GM19025 (cell line): ENCODE measurements around the gene MKS1.

Experiments
- ATAC-seq: cut with Tn5 transposase; IDR thresholded peaks from one replicate; pipeline ENCODE4 v1.9.1; 2021; ENCODE audit warnings: mild to moderate bottlenecking, low read depth, moderate library complexity; ENCODE audit not compliant: unreplicated experiment

The MKS1 gene

DNA sequence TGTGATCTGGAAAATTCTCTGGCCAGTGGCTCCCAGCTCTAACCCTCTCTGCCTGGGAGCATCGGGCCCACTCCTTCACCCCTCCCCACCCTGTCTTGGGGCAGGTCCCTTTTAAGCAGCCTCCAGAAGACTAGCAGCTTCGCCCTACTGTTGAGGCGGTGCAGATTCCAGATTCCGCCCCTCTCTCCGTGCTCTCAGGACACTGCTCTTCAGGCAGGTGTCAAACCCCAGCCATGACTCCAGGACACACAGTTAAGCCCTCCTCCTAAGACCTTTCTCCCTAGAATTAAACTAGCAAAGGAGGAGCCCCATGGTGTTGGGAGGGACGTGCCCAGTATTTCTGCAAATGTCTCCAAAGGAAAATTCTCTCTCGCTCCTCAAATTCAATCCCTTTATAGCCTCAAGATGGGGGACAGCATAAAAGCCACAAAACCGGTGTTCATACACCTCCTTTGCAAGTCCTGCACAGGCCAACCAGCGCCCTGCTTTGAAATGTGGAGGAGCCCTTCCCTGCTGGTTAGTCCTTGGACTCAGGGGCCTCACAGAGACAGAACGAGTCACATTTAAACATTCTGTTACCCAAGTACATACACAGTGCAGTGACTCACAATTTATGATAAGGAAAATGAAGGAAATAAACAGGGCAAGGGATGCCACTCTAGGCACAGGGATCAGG is 26.5 kb upstream of the MKS1 start:
- ATAC-seq = no peak

DNA sequence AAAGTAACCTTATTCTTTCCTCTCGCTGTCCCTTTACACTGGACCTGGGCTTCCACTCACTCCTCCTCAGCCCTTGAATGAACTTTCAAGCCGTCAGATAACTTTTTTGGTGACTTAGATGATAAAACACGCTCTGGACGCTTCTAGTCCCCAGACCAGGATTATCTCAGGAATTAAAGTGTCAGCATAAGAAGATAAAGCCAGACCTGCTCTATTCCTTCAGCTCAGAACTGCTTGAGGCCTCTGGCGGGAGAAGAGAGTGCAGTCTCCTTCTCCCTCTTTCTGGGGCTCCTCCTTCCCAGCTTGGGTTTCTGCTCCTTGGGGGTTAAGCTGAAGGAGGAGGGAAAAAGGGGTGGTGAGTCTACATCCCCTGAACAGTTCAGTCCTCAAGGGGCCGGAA is 25.9 kb upstream of the MKS1 start:
- no peak for ATAC-seq

DNA sequence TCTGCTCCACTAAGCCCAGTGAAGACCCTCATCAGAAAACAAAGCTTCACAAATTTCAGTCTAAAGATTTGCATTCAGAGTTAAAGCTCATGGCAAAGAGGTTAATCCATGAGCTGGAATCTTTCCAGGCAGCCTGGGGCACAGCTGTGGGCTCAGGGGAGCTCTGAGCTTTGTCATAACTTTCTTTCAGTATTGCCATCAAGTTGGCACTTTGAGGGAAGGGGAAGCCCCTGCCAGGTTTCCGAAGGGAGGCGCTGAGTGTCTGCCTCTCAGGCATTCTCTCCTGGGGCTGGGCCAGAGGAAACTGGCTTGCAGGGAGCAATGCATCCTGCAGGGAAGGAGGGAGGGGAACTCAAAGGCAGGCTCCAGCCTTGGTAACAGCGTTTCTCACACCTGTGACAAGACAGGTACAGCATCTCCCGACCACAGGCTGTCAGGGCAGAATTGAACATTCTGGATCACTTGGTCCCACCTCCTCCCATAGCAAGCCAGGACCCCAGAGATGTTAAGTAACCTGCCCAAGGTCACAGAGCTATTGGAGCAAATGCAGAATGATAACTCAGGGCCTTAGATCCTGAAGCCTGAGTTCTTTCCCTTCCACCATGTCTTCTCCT is 23.2 kb upstream of the MKS1 start:
- no peak for ATAC-seq

DNA sequence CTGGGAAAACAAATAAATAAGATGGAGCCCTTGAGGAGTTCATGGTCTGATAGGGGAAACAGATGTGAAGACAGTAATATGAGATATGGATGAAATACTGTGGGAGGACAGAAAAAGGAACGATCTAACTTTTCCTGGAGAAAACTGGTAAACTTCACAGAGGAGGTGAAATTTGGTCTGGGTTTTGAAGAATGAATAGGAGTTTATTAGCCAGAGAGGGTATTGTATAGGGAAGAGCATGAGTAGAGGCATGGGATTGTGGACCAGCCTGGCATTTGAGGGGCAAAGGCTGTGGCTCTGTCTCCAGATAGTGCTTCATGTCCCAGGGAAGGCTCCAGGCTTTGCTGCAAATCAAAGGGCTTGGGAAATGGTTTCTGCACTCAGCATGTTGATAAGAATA is 20.9 kb upstream of the MKS1 start:
- ATAC-seq = no peak

DNA sequence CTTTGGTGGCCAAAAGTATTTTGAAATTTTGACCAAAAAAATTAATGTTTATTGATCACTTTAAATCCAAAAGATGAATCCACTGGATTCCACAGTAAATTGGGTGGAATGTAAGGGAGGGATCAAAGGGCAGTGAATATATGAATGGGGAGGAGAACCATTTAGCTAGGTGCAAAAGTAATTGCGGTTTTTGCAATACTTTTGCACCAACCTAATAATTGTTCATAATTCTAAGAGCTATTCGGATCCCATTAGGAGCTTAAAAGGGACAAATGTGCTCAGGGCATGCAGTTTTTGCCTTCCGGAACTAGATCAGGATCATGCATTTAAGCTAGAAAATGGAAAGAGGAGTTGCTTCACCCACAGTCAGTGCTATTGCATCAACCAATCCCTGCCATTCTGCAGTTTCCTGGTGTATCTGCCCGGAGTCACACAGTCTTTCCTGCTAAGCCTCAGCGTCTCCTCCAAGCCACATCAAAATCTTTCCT is 19.1 kb upstream of the MKS1 start, which contains the start of gene LPO:
Gene LPO (plus strand): TSS at position 438 of the 488 bp plus-strand sequence. CDS start 4,396 bp downstream, outside the sequence.
- ATAC-seq = no peak

DNA sequence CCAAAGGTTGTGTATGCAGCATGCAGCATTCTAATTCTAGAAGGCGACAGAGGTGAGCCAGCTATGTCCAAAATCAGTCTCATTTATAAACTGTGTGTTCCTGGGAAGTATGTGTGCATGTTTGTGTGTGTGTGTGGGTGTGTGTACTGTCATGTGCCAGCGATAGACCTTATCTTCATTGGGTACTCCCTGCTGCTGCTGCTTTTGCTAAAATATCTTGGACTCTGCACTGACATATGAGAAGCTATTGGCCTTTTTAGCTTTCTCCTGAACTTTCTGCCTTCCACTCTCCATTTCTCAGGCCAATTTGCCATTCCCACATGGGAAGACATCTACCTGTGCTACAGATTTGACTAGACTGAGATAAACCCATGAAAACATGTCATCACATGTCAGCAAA is 17.3 kb upstream of the MKS1 start:
- ATAC-seq = no peak

DNA sequence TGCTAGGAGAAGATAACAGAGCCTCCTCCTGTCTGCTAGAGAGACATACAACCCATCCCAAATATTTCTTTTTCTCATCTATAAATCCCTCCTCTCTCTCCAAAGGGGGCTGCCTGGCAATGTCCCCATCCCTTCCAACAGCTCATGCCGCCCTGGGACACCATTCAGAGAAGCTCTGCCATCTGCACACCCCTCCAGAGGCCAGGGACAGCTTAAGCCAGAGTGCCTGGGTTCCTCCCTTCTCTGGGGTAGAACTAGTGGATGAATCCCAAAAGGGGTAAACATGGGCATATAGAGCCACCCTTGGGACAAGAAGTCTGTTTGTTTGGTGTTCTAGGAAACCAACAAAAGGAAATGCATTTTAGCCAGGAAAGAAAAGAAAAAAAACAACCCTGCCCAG is 16.8 kb upstream of the MKS1 start:
- ATAC-seq = no peak

DNA sequence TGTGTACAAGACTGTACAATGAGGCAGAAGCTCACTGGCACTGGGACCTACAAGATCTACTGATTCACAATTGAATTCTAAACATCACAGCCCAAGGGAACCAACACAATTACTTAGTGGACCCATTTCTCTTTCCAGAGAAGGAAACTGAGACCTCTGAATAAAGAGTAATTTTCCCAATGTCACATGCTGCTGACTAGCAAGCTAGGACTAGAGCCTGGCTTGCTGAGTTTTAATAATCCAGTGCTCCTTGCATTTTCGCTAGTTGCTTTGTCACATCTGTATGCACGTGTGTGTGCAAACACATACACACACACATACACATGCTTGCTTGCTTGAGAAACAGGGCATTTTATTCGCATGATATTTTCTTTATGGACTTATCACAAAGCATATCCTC is 15.5 kb upstream of the MKS1 start:
- ATAC-seq = no peak

DNA sequence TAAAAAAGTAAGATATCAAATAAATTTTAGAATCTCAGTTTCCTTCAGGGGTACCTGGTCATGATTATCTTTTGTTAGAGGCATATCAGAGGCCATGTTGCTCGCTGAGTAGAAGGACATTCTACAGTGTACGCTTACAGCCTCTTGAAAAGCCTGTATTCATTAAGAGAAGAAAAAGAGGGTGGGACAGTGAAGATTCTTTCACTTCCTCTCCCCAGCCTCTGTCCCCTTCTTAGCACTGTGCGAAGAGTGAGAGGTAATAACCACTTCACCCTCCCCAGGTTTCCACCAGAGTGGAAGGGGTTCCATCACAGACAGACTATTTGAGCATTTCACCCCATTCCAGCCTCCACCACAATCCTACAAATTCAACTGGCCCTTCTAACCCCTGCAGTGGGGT is 14.5 kb upstream of the MKS1 start:
- ATAC-seq = no peak

DNA sequence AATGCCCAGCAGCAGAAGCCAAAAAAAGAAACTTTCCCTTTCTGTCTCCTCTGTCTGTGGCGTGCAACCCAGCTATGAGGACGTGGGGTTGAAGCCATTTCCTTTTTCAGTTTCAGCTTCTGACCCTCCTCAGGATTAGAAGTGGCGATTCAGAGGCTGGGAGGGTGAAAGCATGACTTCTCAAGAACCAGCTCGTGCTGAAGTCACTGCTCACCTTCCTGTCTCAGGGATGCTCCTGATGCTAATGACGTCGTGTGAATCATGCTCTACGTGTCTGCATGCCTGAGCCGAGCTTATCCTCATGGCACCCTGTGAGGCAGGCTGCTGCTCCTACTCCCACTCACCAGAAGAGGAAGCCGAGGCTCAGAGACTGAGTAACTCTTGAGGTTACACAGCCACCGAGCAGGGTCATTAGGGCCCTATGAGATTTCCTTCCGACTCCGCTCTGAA is 13.7 kb upstream of the MKS1 start:
- peak; percentile 79 for ATAC-seq

DNA sequence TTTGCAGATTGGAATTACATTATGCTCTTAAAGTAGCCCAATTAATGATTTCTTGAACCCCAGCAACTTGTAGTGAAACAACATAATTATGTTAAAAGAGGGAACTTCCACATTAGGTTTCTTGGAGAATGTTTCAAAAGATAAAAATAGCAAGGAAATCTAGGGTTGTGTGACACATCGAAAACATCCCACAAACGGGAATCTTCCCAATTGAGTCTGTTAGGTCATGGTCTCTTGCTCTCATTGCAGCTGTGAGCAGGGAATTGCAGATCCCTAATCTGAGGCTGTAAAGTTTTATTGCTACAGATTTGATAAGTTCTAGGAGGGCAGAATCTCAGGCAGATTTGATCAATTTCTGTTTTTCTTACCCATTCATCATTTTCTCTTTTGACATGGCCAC is 12.6 kb upstream of the MKS1 start:
- no peak for ATAC-seq

DNA sequence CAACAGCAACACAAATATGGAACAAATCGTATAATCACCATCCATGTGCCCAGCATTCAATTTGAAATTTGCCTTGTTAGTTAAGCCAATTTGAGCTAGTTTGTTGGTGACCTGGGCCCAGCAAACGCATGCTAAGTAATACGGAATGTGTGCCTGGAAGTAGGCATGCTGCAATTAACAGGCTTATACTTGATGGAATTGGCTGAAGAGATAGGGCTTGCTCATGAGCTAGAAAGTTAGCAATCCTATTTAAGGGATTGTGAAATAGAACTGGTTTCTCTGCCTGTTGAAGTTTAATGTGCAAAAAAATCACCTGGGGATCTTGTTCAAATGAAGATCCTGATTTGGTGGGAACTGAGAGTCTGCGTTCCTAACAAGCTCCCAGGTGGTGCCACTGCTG is 10.8 kb upstream of the MKS1 start:
- ATAC-seq = no peak

DNA sequence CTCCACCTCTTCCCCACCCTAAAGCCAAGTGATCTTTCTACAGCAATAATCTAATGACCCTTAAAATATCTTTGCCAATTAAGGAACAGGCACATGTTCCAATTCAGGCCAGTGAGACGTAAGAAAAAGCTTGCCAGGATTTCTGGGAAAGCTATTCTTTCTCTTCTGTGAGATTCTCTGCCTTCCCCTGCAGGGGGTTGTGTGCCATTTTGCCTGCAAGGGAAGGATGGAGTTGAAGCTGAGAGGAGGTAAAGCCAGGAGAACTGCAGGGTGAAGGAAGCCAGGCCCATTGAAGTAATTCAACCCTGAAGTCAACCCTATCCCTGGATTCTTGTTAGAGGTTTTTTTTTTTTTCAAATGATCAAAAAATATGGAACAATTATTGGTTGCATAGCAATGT is 10.3 kb upstream of the MKS1 start:
- ATAC-seq = no peak

DNA sequence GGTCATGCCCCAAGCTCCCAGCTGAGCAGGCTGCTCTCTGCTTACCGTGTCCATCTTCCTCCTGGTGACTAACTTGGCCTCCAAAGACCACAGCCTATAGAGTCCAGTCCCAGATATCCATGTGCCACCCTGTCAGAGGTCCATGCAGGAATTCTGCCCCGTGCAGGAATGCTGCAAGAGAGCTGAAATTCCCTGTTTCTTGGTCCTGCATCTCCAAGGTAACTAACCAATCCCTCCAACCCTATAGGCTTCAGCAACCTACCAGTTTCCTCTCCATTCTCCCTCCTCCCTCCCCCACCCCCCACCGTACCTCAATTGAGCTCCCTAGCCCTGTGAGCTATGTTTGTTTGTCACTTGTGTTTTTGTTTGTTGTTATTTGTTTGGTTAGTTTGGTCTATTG is 9.6 kb upstream of the MKS1 start:
- ATAC-seq = no peak

DNA sequence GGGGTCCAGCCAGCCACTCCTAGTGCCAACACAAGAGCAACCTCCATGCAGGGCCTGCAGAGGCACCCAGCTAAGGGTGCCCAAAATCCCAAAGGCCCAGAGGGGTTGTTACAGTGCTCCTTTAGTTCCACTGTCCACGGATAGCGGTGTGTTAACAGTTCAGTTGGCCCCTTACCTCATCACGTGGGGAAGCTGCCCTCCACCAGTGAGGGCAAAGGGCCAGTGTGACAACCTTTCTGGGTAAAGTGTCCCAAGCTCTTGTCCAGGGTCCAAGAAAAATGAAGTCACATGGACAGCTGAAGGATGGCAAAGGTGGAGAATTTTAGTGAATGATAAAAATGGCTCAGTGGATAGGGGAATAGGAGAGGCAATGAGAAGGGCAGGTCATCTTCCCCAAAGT is 8.7 kb upstream of the MKS1 start:
- ATAC-seq = no peak

DNA sequence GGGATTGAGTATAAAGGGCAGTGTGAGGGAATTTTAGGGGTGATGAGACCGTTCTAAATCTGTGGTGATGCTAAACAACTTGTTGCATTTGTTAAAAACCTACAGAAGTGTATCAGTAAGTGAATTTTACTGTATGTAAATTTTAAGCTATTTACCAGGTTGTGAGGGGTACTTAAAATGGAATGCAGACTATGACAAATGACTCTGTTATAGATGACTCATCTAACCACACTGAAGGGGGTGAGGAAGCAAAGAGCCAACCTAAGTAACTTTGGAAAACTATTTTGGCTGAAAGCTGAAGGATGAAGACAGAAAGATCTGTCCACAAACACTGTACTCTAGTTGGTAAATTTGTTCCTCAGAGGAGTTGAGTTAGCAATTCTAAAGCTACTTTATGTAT is 5.3 kb upstream of the MKS1 start:
- no peak for ATAC-seq

DNA sequence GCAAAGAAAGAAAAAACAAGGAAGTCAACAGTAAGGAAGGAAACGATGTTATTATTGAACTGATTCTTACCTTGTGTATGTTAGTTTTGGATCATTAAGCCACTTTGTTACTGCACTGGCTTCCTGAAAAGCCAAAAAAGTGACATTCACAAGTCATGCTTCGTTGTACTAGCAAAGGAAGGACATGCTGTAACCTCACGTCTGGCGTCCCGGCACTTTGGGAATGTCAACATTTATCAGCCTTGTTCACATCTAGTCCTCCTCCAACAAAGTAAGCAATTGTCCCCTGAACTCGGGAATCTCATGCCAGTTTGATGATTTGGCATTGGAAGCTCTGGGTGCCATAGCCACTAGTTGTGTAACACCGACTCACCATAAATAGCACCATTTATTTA is 731 bp upstream of the MKS1 start:
- no peak for ATAC-seq

DNA sequence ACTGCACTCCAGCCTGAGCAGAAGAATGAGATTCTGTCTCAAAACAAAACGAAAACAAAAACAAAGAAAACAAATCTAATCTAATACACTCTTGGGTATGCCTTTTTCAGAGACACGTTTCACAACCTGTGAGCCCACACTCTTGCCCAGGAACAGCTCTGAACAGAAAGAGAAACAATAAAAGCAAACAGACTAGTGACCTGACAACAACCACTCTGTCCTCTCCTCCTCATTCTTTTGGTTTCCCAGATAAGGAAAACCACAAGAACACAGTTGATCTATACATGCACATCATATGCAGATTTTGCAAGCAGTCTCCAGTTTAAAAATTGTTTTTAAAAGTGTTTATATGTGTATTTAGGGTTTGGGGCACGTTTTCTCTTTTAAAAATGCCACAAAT is 1.3 kb downstream of the MKS1 start:
- ATAC-seq = no peak

DNA sequence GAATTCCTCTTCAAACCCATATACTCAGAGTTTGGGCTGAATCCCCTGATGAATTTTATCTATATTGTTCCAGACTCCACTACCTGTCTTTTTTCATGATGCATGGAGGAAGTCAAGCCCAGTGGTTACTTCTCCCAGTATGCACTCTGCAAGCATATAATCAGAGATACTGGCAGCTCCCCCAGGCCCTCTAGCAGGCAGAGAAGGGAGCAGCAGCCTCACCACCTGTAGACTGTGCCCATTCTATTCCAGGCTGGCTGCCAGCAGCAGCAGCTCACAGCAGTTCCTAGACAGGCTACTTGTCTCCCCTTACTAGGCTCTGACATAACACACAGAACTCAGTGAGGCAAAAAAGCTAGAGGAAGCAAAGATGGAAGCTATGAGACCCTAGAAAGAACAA is 3.4 kb downstream of the MKS1 start:
- no peak for ATAC-seq

DNA sequence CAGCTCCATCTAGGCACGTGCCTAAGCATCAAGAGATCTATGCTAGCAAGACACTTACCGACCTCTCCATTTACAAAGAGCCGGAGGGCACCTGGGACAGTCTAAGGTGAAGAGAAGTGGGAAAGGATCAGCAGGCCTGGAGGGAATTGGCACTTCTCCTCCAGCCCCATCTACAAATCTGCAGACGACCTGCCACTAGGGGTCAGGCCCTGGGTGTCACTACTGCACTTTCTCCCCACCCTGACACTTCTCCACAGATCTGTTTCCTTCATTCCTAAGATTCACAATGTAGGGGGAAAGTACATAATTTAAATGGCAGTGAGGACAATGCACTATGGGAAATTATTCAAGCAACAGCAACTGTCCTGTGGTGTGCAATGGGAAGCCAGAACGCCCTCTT is 8.1 kb downstream of the MKS1 start:
- ATAC-seq = no peak

DNA sequence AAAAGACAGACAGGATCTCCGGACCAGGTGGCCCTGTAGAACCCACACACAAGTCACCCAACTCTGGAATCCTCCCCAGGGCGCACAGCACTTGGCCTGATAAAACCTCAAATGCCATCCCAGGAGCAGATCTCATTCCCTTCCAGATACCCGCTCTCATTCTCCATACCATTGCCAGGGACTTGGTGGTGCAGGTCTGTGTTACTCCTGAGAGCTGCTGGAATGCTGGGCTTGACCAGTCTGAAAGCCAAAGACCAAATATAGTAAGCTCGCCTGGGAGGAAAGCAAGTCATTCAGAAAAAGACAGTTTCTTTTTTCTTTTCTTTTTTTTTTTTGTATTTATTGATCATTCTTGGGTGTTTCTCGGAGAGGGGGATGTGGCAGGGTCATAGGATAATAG is 10.7 kb downstream of the MKS1 start:
- ATAC-seq = no peak

DNA sequence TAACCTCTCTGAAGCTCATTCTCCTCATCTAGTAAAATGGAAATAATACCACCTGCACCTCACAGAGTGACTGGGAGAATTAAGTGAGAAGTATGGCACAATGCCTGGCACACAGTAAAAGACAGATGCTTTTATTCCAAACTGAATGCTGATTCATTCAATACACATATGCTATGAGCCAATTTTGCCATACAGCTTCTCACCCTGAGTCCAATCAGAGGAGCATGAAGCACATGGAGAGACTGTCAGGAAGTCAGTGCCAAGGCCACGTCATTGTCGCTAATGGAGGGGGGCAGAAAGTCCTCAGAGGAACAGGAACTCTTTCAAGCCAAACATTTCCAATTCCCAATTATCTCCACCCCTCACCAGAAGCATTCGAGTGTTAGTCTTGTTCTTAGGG is 11.6 kb downstream of the MKS1 start:
- no peak for ATAC-seq
